ENCODE measurements around the gene AIM2.
A peak's percentile ranks its signal among the peaks of the same experiment; 100 is the strongest.
"Not testable (repeated sequence)": the region's sequence is repeated elsewhere in the genome, so short reads cannot be mapped to it uniquely, and the experiment has no call there.

The AIM2 gene

GRCh38 chr1:159076438-159077119 lies at the start of gene AIM2:
AIM2 (minus strand) TSS chr1:159076766; CDS start chr1:159073499, 3,267 bp downstream.
- DNase-seq = no peak

GRCh38 chr1:159123587-159123986 lies 47.0 kb upstream of the AIM2 start:
- no peak for DNase-seq

- no peak for DNase-seq
Observed at GRCh38 chr1:159122005-159122621, 45.5 kb upstream of the AIM2 start.

DNA sequence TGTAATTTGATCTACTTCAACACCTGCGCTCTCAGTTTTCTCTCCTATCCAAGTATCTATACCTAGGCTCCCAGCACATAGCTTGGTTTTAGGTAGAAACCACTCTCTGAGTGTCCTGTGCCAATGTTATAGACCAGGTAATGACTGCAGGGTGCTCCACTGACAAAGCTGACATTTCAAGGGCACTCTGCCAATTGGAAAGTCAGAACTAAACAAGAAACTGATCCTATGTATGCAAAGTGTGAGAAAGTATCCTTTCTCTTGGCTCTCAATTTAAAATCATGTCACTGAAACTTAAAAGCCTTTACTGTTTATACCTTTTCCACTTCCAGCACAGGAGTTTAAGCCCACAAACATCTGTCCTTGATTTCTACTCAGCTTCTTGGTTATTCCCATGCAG lies 45.0 kb upstream of the AIM2 start:
- DNase-seq = no peak

- no peak for DNase-seq
Observed at GRCh38 chr1:159120317-159120716, 43.8 kb upstream of the AIM2 start.

- peak in 4 of 51 donors; percentile 2 to 22 (median 8) for DNase-seq
Observed at GRCh38 chr1:159113596-159114433, 37.2 kb upstream of the AIM2 start.

DNA sequence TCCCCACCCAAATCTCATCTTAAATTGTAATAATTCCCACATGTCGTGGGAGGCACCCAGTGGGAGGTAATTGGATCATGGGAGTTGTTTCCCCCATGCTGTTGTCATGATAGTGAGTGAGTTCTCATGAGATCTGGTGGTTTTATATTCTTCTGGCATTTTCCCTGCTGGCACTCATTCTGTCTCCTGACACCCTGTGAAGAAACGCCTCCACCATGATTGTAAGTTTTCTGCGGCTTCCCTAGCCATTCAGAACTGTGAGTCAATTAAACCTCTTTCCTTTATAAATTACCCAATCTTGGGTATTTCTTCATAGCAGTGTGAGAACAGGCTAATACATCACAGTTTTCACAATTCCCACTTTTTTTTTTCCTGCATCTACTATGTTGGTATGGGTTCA lies 26.5 kb upstream of the AIM2 start:
- DNase-seq = not testable (repeated sequence)

DNA sequence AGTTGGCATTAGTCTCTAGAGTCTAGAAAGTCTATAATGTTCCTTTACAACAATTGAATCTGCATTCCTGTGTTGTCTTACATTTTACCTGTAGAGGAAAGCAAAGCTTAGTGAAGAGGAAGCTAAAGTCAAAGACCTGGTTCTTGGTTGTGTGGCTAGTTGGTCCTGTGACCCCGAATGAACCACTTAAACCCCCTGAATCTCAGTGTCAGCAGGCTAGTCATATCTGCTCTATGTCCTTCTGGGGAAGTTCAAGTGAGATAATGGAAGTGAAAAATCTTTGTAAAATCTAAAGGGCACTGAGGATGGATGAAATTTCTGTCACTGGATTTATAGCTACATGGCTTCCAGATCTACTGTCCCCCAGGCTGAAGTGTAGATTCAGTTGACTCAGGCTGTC lies 24.0 kb upstream of the AIM2 start:
- DNase-seq = no peak

DNA sequence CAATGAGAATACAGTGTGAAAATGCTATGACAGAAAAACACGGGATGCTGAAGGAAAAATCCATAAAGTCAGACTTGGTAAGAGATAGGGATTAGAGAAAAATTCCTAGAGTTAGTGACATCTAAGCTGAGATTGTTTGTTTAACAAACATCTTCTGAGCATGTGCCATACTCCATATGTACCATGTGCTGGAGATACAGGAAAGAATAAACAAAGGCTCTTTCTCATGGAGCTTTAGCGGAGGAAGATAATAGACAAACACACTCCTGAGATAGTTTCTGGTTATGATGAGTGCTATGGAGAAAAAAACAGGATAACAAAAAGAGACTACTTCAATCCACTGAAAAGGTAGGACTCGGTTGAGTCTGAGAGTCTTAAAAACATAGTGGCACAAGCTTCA lies 22.0 kb upstream of the AIM2 start:
- DNase-seq = no peak

- no peak for DNase-seq
Observed at GRCh38 chr1:159092036-159092760, 15.6 kb upstream of the AIM2 start.

DNA sequence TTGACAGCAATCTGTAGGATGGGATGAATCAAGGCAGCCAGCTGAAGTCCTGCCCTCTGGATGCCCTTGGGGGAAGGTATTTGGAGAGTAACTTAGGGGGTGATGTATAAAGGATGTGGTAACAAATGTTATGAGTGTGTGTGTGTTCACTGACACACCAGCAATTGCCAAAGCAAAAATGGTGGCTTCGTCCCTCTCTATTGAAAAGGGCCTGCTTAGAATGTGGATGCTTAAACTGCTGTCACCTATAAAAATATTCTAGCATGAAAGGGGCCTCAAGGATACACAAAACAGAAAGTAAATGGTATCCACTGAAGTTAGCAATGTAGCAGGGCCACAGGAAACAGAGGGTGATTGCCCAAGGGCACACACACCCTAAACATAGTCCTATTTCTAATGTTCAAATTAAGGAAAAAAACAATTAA lies 15.1 kb upstream of the AIM2 start:
- DNase-seq = no peak

GRCh38 chr1:159091180-159091560 lies 14.6 kb upstream of the AIM2 start:
- no peak for DNase-seq

GRCh38 chr1:159090286-159091179 lies 14.0 kb upstream of the AIM2 start:
- no peak for DNase-seq

GRCh38 chr1:159089184-159089791 lies 12.7 kb upstream of the AIM2 start:
- DNase-seq = no peak

GRCh38 chr1:159088546-159089183 lies 12.1 kb upstream of the AIM2 start:
- DNase-seq = no peak

DNA sequence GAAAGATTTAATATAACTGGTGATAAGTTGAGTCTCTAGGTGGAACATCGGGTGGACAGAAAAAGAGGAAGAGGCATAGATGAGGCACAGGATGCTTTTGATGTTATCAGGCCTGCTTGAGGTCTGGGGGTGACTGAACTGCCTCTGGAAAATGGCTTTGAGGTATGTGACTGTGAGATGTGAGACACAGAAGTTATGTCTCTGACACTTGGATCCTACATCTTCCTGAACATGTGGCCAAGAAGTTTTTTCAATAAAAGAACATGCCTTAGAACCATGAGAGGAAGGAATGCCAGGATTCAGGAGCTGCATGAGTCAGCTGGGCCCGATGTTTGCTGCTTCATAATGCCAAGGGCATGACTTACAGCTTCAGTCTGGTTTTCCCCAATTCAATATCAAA lies 11.5 kb upstream of the AIM2 start:
- no peak for DNase-seq

DNA sequence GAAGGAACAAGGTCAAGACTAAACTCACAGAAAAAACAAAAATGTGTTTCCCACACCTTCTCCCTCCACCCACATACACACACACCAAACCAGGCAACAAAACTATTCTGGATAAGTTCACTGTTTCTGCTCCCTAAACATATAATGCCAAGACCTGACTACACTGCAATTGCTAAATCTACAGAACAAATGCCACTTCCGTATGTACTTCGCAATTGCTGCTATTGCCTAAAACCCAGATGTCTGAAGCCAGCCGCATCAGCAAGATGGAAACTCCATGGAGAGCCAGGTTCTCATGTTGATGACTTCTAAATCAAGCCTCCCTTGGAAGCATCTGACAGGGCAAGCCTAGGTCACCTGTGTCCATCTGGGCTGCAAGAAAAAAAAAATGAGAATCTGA lies 8.3 kb upstream of the AIM2 start:
- DNase-seq = no peak

- DNase-seq = no peak
Observed at GRCh38 chr1:159084152-159084551, 7.6 kb upstream of the AIM2 start.

- DNase-seq = no peak
Observed at GRCh38 chr1:159083013-159083412, 6.4 kb upstream of the AIM2 start.

DNA sequence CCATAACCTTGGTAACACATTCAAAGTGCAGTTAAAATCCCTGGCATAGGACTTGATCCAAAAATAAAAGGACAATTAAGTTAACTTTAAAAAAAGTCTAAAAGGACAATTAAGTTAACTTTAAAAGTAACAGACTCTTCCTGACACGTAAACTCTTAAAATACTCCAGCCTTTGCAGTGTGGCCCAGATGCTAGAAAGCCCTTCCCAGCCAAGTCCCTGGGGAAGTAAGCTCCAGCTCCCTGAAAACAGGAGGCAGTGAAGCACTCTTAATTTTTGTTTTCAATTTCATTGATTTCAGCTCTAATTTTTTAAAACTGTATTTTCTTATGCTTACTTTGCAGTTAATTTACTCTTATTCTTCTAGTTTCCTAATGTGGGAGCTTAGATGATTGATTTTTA lies 5.1 kb upstream of the AIM2 start:
- no peak for DNase-seq

All from hypothalamus (tissue), 51 donors.